HG02885 (cell line): Measurements from ENCODE around the gene TMPRSS4.

ENCODE experiments used
- ATAC-seq: cut with Tn5 transposase; IDR thresholded peaks from one replicate; pipeline ENCODE4 v1.9.1; 2021; ENCODE audit warnings: mild to moderate bottlenecking; ENCODE audit not compliant: unreplicated experiment, poor library complexity

The TMPRSS4 gene

GRCh38 chr11:118129471-118130172 is 52.7 kb downstream of the TMPRSS4 start:
- ATAC-seq = no peak

- no peak for ATAC-seq
Measured at GRCh38 chr11:118132385-118133151, 55.7 kb downstream of the TMPRSS4 start.

- ATAC-seq = no peak
Measured at GRCh38 chr11:118133816-118134215, 56.9 kb downstream of the TMPRSS4 start.

GRCh38 chr11:118135051-118135795 is 58.3 kb downstream of the TMPRSS4 start:
- no peak for ATAC-seq

- ATAC-seq = no peak
Measured at GRCh38 chr11:118135796-118136165, 58.9 kb downstream of the TMPRSS4 start.

GRCh38 chr11:118136341-118136740 is 59.5 kb downstream of the TMPRSS4 start:
- no peak for ATAC-seq

GRCh38 chr11:118136801-118137200 is 59.9 kb downstream of the TMPRSS4 start:
- no peak for ATAC-seq

- no peak for ATAC-seq
Measured at GRCh38 chr11:118138839-118139420, 62.1 kb downstream of the TMPRSS4 start.

GRCh38 chr11:118139578-118139977 is 62.7 kb downstream of the TMPRSS4 start:
- ATAC-seq = no peak

- no peak for ATAC-seq
Measured at GRCh38 chr11:118142081-118142480, 65.2 kb downstream of the TMPRSS4 start.

- ATAC-seq = no peak
Measured at GRCh38 chr11:118142809-118143208, 65.9 kb downstream of the TMPRSS4 start.

- ATAC-seq = no peak
Measured at GRCh38 chr11:118143661-118144185, 66.8 kb downstream of the TMPRSS4 start.

- no peak for ATAC-seq
Measured at GRCh38 chr11:118144301-118145268, 67.7 kb downstream of the TMPRSS4 start.

GRCh38 chr11:118145285-118146227 is 68.7 kb downstream of the TMPRSS4 start:
- ATAC-seq = peak; percentile 86

- no peak for ATAC-seq
Measured at GRCh38 chr11:118146554-118146953, 69.7 kb downstream of the TMPRSS4 start.

GRCh38 chr11:118147502-118147901 is 70.6 kb downstream of the TMPRSS4 start:
- ATAC-seq = no peak

GRCh38 chr11:118148240-118148639 is 71.4 kb downstream of the TMPRSS4 start:
- ATAC-seq = no peak

GRCh38 chr11:118148856-118149255 is 72.0 kb downstream of the TMPRSS4 start:
- ATAC-seq = no peak
